SK-N-SH (cell line): ENCODE measurements around the gene OTOG.

ENCODE experiments used
- CTCF ChIP-seq: fragments of 200-600 bp; sonication (generic); IDR thresholded peaks from 2 replicates; pipeline ENCODE4 v1.6.1; 2017; ENCODE audit warnings: antibody characterized with exemption, mild to moderate bottlenecking, moderate library complexity
- EZH2phosphoT487 ChIP-seq: fragments of 200-600 bp; sonication (generic); IDR thresholded peaks from 2 replicates; pipeline ENCODE4 v1.6.1; 2017; ENCODE audit warnings: low read depth, mixed run types, mild to moderate bottlenecking, antibody characterized with exemption, moderate library complexity, borderline replicate concordance
- GABPA ChIP-seq: IDR thresholded peaks from 2 replicates; pipeline ENCODE4 v1.4.0; 2012; ENCODE audit warnings: low read depth, mild to moderate bottlenecking
- JUND ChIP-seq: IDR thresholded peaks from 2 replicates; pipeline ENCODE4 v1.4.0; 2012
- MAX ChIP-seq: IDR thresholded peaks from 2 replicates; pipeline ENCODE4 v1.4.0; 2012; ENCODE audit warnings: low read depth
- POLR2AphosphoS5 ChIP-seq: IDR thresholded peaks from 2 replicates; pipeline ENCODE4 v1.6.1; 2012; ENCODE audit warnings: low read depth, low read length
- USF2 ChIP-seq: fragments of 150-350 bp; IDR thresholded peaks from 2 replicates; pipeline ENCODE4 v1.6.1; 2017; ENCODE audit warnings: antibody characterized with exemption, low read length, low read depth, borderline replicate concordance
- YY1 ChIP-seq: IDR thresholded peaks from 2 replicates; pipeline ENCODE4 v1.4.0; 2012; ENCODE audit warnings: low read depth, mild to moderate bottlenecking

- TF ChIP-seq GABPA (no peak), MAX (no peak), JUND (no peak), CTCF (no peak), YY1 (no peak), POLR2AphosphoS5 (no peak), EZH2phosphoT487 (no peak), USF2 (no peak)
Observed at GRCh38 chr11:17652556-17652955, 105.5 kb downstream of the OTOG start.
